BE2C (cell line): ENCODE results near the gene FLNA.

Experiments
- DNase-seq: peaks from one replicate; pipeline ENCODE4 v3.0.0-alpha.2; 2020
- H3K27me3 ChIP-seq: fragments of 250-450 bp; sonication (Bioruptor Pico); 2 replicates; pipeline ENCODE4 v1.5.1; 2020; ENCODE audit warnings: mild to moderate bottlenecking
- H3K36me3 ChIP-seq: fragments of 250-450 bp; sonication (Bioruptor Pico); 2 replicates; pipeline ENCODE4 v1.5.1; 2020; ENCODE audit warnings: mild to moderate bottlenecking
- H3K4me1 ChIP-seq: fragments of 250-450 bp; sonication (Bioruptor Pico); 2 replicates; pipeline ENCODE4 v1.5.1; 2020
- H3K4me3 ChIP-seq: 2 replicates; pipeline ENCODE4 v1.5.1; 2011; ENCODE audit warnings: low read depth, low read length
- H3K9me3 ChIP-seq: fragments of 250-450 bp; sonication (Bioruptor Pico); 2 replicates; pipeline ENCODE4 v1.5.1; 2020
- CTCF ChIP-seq: IDR thresholded peaks from 2 replicates; pipeline ENCODE4 v1.5.1; 2012; ENCODE audit warnings: mild to moderate bottlenecking, low read depth, low read length

FLNA gene

GRCh38 chrX:154365052-154365600 is 9.3 kb downstream of the FLNA start:
- TF ChIP-seq CTCF = no peak
- peaks cover 77% of the 10 kb centered on the region for H3K36me3 ChIP-seq
- no peak overlapping the region for H3K4me3 ChIP-seq
- no peaks in the 10 kb centered on the region for H3K9me3 ChIP-seq
- H3K4me1 ChIP-seq = no peaks in the 10 kb centered on the region; the same call in none of the 2 replicates
- no peak for DNase-seq
- no peaks in the 10 kb centered on the region for H3K27me3 ChIP-seq

- no peaks in the 10 kb centered on the region; the same call in 1 of the 2 replicates for H3K4me1 ChIP-seq
- TF ChIP-seq CTCF = no peak
- H3K9me3 ChIP-seq = no peaks in the 10 kb centered on the region
- DNase-seq = no peak
- H3K36me3 ChIP-seq = peaks cover 87% of the 10 kb centered on the region
- no peak overlapping the region for H3K4me3 ChIP-seq
- no peaks in the 10 kb centered on the region for H3K27me3 ChIP-seq
Measured at GRCh38 chrX:154363706-154364439, 10.6 kb downstream of the FLNA start.

- Histone ChIP-seq H3K36me3 (peaks cover 89% of the 10 kb centered on the region), H3K9me3 (no peaks in the 10 kb centered on the region), H3K27me3 (no peaks in the 10 kb centered on the region), H3K4me1 (no peaks in the 10 kb centered on the region), H3K4me3 (no peak overlapping the region)
- no peak for DNase-seq
- TF ChIP-seq CTCF = no peak
Measured at GRCh38 chrX:154362085-154362742, 12.2 kb downstream of the FLNA start.

- no peak for TF ChIP-seq CTCF
- Histone ChIP-seq H3K27me3 (no peaks in the 10 kb centered on the region), H3K36me3 (peaks cover 89% of the 10 kb centered on the region), H3K9me3 (no peaks in the 10 kb centered on the region), H3K4me3 (no peak overlapping the region), H3K4me1 (no peaks in the 10 kb centered on the region)
- no peak for DNase-seq
Measured at GRCh38 chrX:154360155-154360713, 14.2 kb downstream of the FLNA start.

- peaks cover 89% of the 10 kb centered on the region for H3K36me3 ChIP-seq
- H3K27me3 ChIP-seq = no peaks in the 10 kb centered on the region
- no peaks in the 10 kb centered on the region for H3K9me3 ChIP-seq
- DNase-seq = no peak
- no peak overlapping the region for H3K4me3 ChIP-seq
- no peak for TF ChIP-seq CTCF
- H3K4me1 ChIP-seq = no peaks in the 10 kb centered on the region
Measured at GRCh38 chrX:154359362-154360154, 14.9 kb downstream of the FLNA start.
